Measurements from ENCODE around the gene LRRK1.

GRCh38 chr15:101025501-101025885 lies 106.3 kb downstream of the LRRK1 start:
- TF ChIP-seq CTCF (IDR thresholded peaks at IDR 0.05), result no peak
- no peak for TF ChIP-seq MAZ (IDR thresholded peaks at IDR 0.05; ENCODE audit: borderline replicate concordance, low read depth, low read length)
- no peak for TF ChIP-seq CHD4 (IDR thresholded peaks at IDR 0.05; ENCODE audit: borderline replicate concordance)
- TF ChIP-seq ELK1 (IDR thresholded peaks at IDR 0.05; ENCODE audit: low read depth, low read length), result no peak
- TF ChIP-seq POLR2A (IDR thresholded peaks at IDR 0.05; ENCODE audit: low read length), result no peak
- TF ChIP-seq EP300 (IDR thresholded peaks at IDR 0.05), result no peak
- TF ChIP-seq HOXA7 (CRISPR knock-in tag; IDR thresholded peaks at IDR 0.05), result no peak
- TF ChIP-seq USF2 (IDR thresholded peaks at IDR 0.05), result no peak

Data from A549 (cell line).